Sciatic nerve (tissue), 2 donors: ENCODE data around the gene SLFNL1. TPM values are rescaled to one million over a fixed set of nuclear protein-coding genes. Genes with fewer than 3 reads are reported as not detected.

ENCODE experiments used
- ATAC-seq: fragments of 200-7000 bp; cut with Tn5 transposase; one replicate; pipeline ENCODE4 v1.9.1; 2020; ENCODE audit warnings: mild to moderate bottlenecking, moderate library complexity
- DNase-seq: peaks from one replicate; pipeline ENCODE4 v3.0.0-alpha.2; 2020; ENCODE audit warnings: low spot score
- intact Hi-C: fragments of 100-400 bp; cut with DNase I; formaldehyde crosslinking; loops from one replicate; pipeline ENCODE4 v1.14.2; 2022
- total RNA-seq: library from RNA; stranded (reverse); fragmentation: NEBNext Ultra II Directional; extraction: Animal tissue kit (Norgen Biotek cat#: 25700); gene quantifications from one replicate; pipeline ENCODE4 v1.2.1, GENCODE V29; 2021
- donor health status: DM: no; HTN: no; CAD: no.
- donor health status: DM: no; HTN: no; CAD: no.

Gene SLFNL1
- total RNA-seq, 1 donor from 2014 or later, result 0.62 TPM

GRCh38 chr1:40976952-40977690 lies 44.4 kb downstream of the SLFNL1 start:
- intact Hi-C loops, result no loop called here
- DNase-seq (no peak), ATAC-seq (no peak)

- intact Hi-C loops, result no loop called here
- DNase-seq, result no peak
Observed at GRCh38 chr1:40974945-40975344, 46.6 kb downstream of the SLFNL1 start.

GRCh38 chr1:40973912-40974311 lies 47.6 kb downstream of the SLFNL1 start:
- intact Hi-C loops, result no loop called here
- DNase-seq (no peak), ATAC-seq (no peak)

More at GRCh38 chr1:40974945-40975344, 46.6 kb downstream of the SLFNL1 start:
- ATAC-seq, result no peak

GRCh38 chr1:40971966-40972365 lies 49.6 kb downstream of the SLFNL1 start:
- intact Hi-C loops, result no loop called here
- DNase-seq (no peak), ATAC-seq (no peak)

GRCh38 chr1:40969445-40969844 lies 52.1 kb downstream of the SLFNL1 start:
- ATAC-seq, result no peak
- no peak for DNase-seq
- intact Hi-C loops, result no loop called here

- DNase-seq, result no peak
- intact Hi-C loops, result no loop called here
- no peak for ATAC-seq
Observed at GRCh38 chr1:40966417-40966816, 55.1 kb downstream of the SLFNL1 start.

Other genes starting within 250 kb of the SLFNL1 start
- gene KCNQ4, start 237.9 kb downstream of the SLFNL1 start, total RNA-seq, result 2.3 TPM
- 5.6 TPM for gene CITED4, start 159.4 kb downstream of the SLFNL1 start, total RNA-seq
- 23.5 TPM for gene CTPS1, start 42.0 kb downstream of the SLFNL1 start, total RNA-seq
- 48.9 TPM for gene SCMH1, start 220.6 kb upstream of the SLFNL1 start, total RNA-seq